Activated T-cell treated with anti-CD3 and anti-CD28 coated beads, Interleukin-2, amount 50 U/mL, for 4 hours (primary cell): ENCODE results near the gene AATK. TPM values are rescaled to one million over a fixed set of nuclear protein-coding genes. Genes with fewer than 3 reads are reported as not detected.

Source experiments
- ATAC-seq, 2 donors: fragments of 200-7000 bp; cut with Tn5 transposase; one replicate each; pipeline ENCODE4 v1.10.0; 2021
- DNase-seq: peaks from one replicate; pipeline ENCODE4 v3.0.0-alpha.2; 2020
- H3K27me3 Mint-ChIP-seq: one replicate; pipeline ENCODE4 v1.8.0; 2021; ENCODE audit warnings: low read depth, mixed read lengths
- H3K36me3 Mint-ChIP-seq: one replicate; pipeline ENCODE4 v1.8.0; 2022; ENCODE audit warnings: mixed read lengths; ENCODE audit not compliant: insufficient read depth
- H3K4me1 Mint-ChIP-seq: one replicate; pipeline ENCODE4 v1.8.0; 2021; ENCODE audit warnings: low read depth, mixed read lengths
- H3K4me3 Mint-ChIP-seq: one replicate; pipeline ENCODE4 v1.8.0; 2021; ENCODE audit warnings: mild to moderate bottlenecking, moderate library complexity, mixed read lengths
- H3K9me3 Mint-ChIP-seq: one replicate; pipeline ENCODE4 v1.8.0; 2021; ENCODE audit warnings: mixed read lengths
- total RNA-seq, 3 donors: library from RNA; stranded (reverse); gene quantifications; one replicate each; pipeline ENCODE4 v1.2.1, GENCODE V29; 2021

The AATK gene
- total RNA-seq, 3 donors from 2014 or later: 0.46 to 3.8 (median 0.87) TPM

- H3K36me3 Mint-ChIP-seq: no peaks in the 10 kb centered on the region
- H3K9me3 Mint-ChIP-seq: no peaks in the 10 kb centered on the region
- no peak overlapping the region for H3K4me3 Mint-ChIP-seq
- DNase-seq (no peak), ATAC-seq (no peak)
- H3K27me3 Mint-ChIP-seq: no peaks in the 10 kb centered on the region
- no peaks in the 10 kb centered on the region for H3K4me1 Mint-ChIP-seq
Observed at GRCh38 chr17:81191116-81191515, 25.1 kb upstream of the AATK start.

GRCh38 chr17:81190591-81190990 lies 24.6 kb upstream of the AATK start:
- Mint-ChIP-seq H3K36me3 (no peaks in the 10 kb centered on the region), H3K4me3 (no peak overlapping the region), H3K27me3 (no peaks in the 10 kb centered on the region), H3K4me1 (no peaks in the 10 kb centered on the region), H3K9me3 (no peaks in the 10 kb centered on the region)
- ATAC-seq: no peak
- DNase-seq: no peak

GRCh38 chr17:81189670-81190530 lies 23.9 kb upstream of the AATK start:
- H3K9me3 Mint-ChIP-seq: no peaks in the 10 kb centered on the region
- no peaks in the 10 kb centered on the region for H3K27me3 Mint-ChIP-seq
- DNase-seq (no peak), ATAC-seq (no peak)
- H3K4me3 Mint-ChIP-seq: no peak overlapping the region
- H3K36me3 Mint-ChIP-seq: no peaks in the 10 kb centered on the region
- H3K4me1 Mint-ChIP-seq: no peaks in the 10 kb centered on the region

- ATAC-seq (no peak), DNase-seq (no peak)
- no peaks in the 10 kb centered on the region for H3K9me3 Mint-ChIP-seq
- H3K27me3 Mint-ChIP-seq: peaks cover 4% of the 10 kb centered on the region
- no peaks in the 10 kb centered on the region for H3K4me1 Mint-ChIP-seq
- no peaks in the 10 kb centered on the region for H3K36me3 Mint-ChIP-seq
- H3K4me3 Mint-ChIP-seq: no peak overlapping the region
Observed at GRCh38 chr17:81189016-81189415, 23.0 kb upstream of the AATK start.

GRCh38 chr17:81188491-81188840 lies 22.4 kb upstream of the AATK start:
- Mint-ChIP-seq H3K4me1 (no peaks in the 10 kb centered on the region), H3K36me3 (no peaks in the 10 kb centered on the region), H3K27me3 (peaks cover 4% of the 10 kb centered on the region), H3K4me3 (no peak overlapping the region), H3K9me3 (no peaks in the 10 kb centered on the region)
- no peak for ATAC-seq
- DNase-seq: no peak

GRCh38 chr17:81187586-81188490 lies 21.8 kb upstream of the AATK start:
- ATAC-seq (no peak), DNase-seq (no peak)
- Mint-ChIP-seq H3K27me3 (peaks cover 4% of the 10 kb centered on the region), H3K4me1 (no peaks in the 10 kb centered on the region), H3K9me3 (no peaks in the 10 kb centered on the region), H3K36me3 (no peaks in the 10 kb centered on the region), H3K4me3 (no peak overlapping the region)

GRCh38 chr17:81187120-81187519 lies 21.1 kb upstream of the AATK start:
- no peaks in the 10 kb centered on the region for H3K36me3 Mint-ChIP-seq
- ATAC-seq (no peak), DNase-seq (no peak)
- H3K27me3 Mint-ChIP-seq: peaks cover 4% of the 10 kb centered on the region
- H3K9me3 Mint-ChIP-seq: no peaks in the 10 kb centered on the region
- no peak overlapping the region for H3K4me3 Mint-ChIP-seq
- no peaks in the 10 kb centered on the region for H3K4me1 Mint-ChIP-seq

- Mint-ChIP-seq H3K4me3 (no peak overlapping the region), H3K4me1 (no peaks in the 10 kb centered on the region), H3K9me3 (no peaks in the 10 kb centered on the region), H3K27me3 (peaks cover 4% of the 10 kb centered on the region), H3K36me3 (no peaks in the 10 kb centered on the region)
- ATAC-seq: no peak
- no peak for DNase-seq
Observed at GRCh38 chr17:81186203-81186602, 20.2 kb upstream of the AATK start.

GRCh38 chr17:81184555-81184954 lies 18.5 kb upstream of the AATK start:
- no peak overlapping the region for H3K4me3 Mint-ChIP-seq
- H3K9me3 Mint-ChIP-seq: no peaks in the 10 kb centered on the region
- ATAC-seq: no peak
- H3K27me3 Mint-ChIP-seq: peaks cover 4% of the 10 kb centered on the region
- no peaks in the 10 kb centered on the region for H3K4me1 Mint-ChIP-seq
- DNase-seq: no peak
- H3K36me3 Mint-ChIP-seq: no peaks in the 10 kb centered on the region

GRCh38 chr17:81183807-81184206 lies 17.8 kb upstream of the AATK start:
- Mint-ChIP-seq H3K36me3 (no peaks in the 10 kb centered on the region), H3K4me1 (no peaks in the 10 kb centered on the region), H3K9me3 (no peaks in the 10 kb centered on the region), H3K27me3 (peaks cover 4% of the 10 kb centered on the region), H3K4me3 (no peak overlapping the region)
- ATAC-seq: no peak
- DNase-seq: no peak

- no peaks in the 10 kb centered on the region for H3K36me3 Mint-ChIP-seq
- ATAC-seq: no peak
- no peak for DNase-seq
- no peak overlapping the region for H3K4me3 Mint-ChIP-seq
- peaks cover 4% of the 10 kb centered on the region for H3K27me3 Mint-ChIP-seq
- no peaks in the 10 kb centered on the region for H3K4me1 Mint-ChIP-seq
- H3K9me3 Mint-ChIP-seq: no peaks in the 10 kb centered on the region
Observed at GRCh38 chr17:81183316-81183715, 17.3 kb upstream of the AATK start.

- ATAC-seq (no peak), DNase-seq (no peak)
- Mint-ChIP-seq H3K9me3 (no peaks in the 10 kb centered on the region), H3K36me3 (no peaks in the 10 kb centered on the region), H3K27me3 (peaks cover 4% of the 10 kb centered on the region), H3K4me3 (no peak overlapping the region), H3K4me1 (no peaks in the 10 kb centered on the region)
Observed at GRCh38 chr17:81182596-81182995, 16.6 kb upstream of the AATK start.

GRCh38 chr17:81181811-81182185 lies 15.8 kb upstream of the AATK start:
- DNase-seq (no peak), ATAC-seq (no peak)
- Mint-ChIP-seq H3K4me3 (no peak overlapping the region), H3K4me1 (no peaks in the 10 kb centered on the region), H3K27me3 (peaks cover 4% of the 10 kb centered on the region), H3K36me3 (no peaks in the 10 kb centered on the region), H3K9me3 (no peaks in the 10 kb centered on the region)

- DNase-seq (no peak), ATAC-seq (no peak)
- Mint-ChIP-seq H3K4me3 (no peak overlapping the region), H3K4me1 (no peaks in the 10 kb centered on the region), H3K36me3 (no peaks in the 10 kb centered on the region), H3K9me3 (no peaks in the 10 kb centered on the region), H3K27me3 (peaks cover 4% of the 10 kb centered on the region)
Observed at GRCh38 chr17:81180836-81181810, 15.1 kb upstream of the AATK start.
